OCI-LY7 (cell line): ENCODE measurements around the gene TSC22D2.

Source experiments
- EZH2phosphoT487 ChIP-seq: fragments of 200-600 bp; sonication (generic); IDR thresholded peaks from 2 replicates; pipeline ENCODE4 v1.6.1; 2018; ENCODE audit warnings: low read depth, borderline replicate concordance, mild to moderate bottlenecking, mixed run types, antibody characterized with exemption, low read length, moderate library complexity, mixed read lengths
- TF ChIP-seq, protein P1 (sequence below): fragments of 200-600 bp; sonication (generic); conservative IDR thresholded peaks from 2 replicates; pipeline ENCODE4 v1.5.1; 2014; ENCODE audit warnings: mild to moderate bottlenecking, antibody characterized with exemption, low read length, moderate library complexity, mixed read lengths

DNA sequence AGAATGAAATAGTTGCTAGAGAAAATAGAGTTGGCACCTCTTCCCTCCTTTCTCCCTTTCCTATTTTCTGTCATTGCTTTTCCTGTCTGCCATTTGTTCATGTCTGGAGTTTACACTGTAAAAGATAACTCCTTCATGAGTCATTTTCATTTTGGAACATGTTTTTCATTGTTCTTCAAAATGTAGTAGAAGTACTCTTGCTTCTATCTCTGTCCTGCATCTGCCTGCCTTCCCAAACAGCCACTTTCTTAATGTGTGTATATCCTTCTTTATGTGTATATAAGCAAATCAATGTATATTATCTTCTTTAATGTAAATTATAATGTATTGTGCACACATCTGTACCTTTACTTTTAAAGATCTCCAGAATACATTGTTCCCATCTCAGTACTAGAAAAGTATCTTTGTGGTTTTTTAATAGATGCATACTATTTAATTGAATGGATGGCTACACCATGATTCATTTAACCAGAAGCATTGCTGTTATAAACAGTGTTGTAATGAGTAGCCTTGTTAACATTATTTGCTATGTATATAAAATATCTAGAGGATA is 41.1 kb downstream of the TSC22D2 start:
- TF ChIP-seq, protein P1, sequence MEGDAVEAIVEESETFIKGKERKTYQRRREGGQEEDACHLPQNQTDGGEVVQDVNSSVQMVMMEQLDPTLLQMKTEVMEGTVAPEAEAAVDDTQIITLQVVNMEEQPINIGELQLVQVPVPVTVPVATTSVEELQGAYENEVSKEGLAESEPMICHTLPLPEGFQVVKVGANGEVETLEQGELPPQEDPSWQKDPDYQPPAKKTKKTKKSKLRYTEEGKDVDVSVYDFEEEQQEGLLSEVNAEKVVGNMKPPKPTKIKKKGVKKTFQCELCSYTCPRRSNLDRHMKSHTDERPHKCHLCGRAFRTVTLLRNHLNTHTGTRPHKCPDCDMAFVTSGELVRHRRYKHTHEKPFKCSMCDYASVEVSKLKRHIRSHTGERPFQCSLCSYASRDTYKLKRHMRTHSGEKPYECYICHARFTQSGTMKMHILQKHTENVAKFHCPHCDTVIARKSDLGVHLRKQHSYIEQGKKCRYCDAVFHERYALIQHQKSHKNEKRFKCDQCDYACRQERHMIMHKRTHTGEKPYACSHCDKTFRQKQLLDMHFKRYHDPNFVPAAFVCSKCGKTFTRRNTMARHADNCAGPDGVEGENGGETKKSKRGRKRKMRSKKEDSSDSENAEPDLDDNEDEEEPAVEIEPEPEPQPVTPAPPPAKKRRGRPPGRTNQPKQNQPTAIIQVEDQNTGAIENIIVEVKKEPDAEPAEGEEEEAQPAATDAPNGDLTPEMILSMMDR = no peak
- no peak for TF ChIP-seq EZH2phosphoT487
